Trophoblast cell (in vitro differentiated cells and primary cell): Measurements from ENCODE around the gene PLEKHJ1.
A peak's percentile ranks its signal among the peaks of the same experiment; 100 is the strongest.

Experiments
- DNase-seq, 2 donors: peaks; one replicate each; pipeline ENCODE4 v3.0.0-alpha.2; 2016
- H2AFZ ChIP-seq: 2 replicates; pipeline ENCODE4 v1.6.1; 2013; ENCODE audit warnings: low read length, moderate library complexity, mild to moderate bottlenecking; ENCODE audit not compliant: insufficient read depth, poor library complexity
- H2AK5ac ChIP-seq: 2 replicates; pipeline ENCODE4 v1.6.1; 2013; ENCODE audit warnings: mild to moderate bottlenecking, low read length
- H2BK120ac ChIP-seq: 2 replicates; pipeline ENCODE4 v1.6.1; 2013; ENCODE audit warnings: low read length, mild to moderate bottlenecking, moderate library complexity; ENCODE audit not compliant: insufficient read depth, poor library complexity
- H2BK12ac ChIP-seq: 2 replicates; pipeline ENCODE4 v1.6.1; 2013; ENCODE audit warnings: mild to moderate bottlenecking, low read length, moderate library complexity
- H2BK5ac ChIP-seq: 2 replicates; pipeline ENCODE4 v1.6.1; 2013; ENCODE audit warnings: low read length, low read depth, moderate library complexity, mild to moderate bottlenecking; ENCODE audit not compliant: poor library complexity
- H3K14ac ChIP-seq: 2 replicates; pipeline ENCODE4 v1.6.1; 2013; ENCODE audit warnings: mild to moderate bottlenecking, low read length
- H3K18ac ChIP-seq: 2 replicates; pipeline ENCODE4 v1.6.1; 2013; ENCODE audit warnings: mild to moderate bottlenecking, low read length
- H3K23ac ChIP-seq: 2 replicates; pipeline ENCODE4 v1.6.1; 2013; ENCODE audit warnings: low read length
- H3K27ac ChIP-seq: 2 replicates; pipeline ENCODE4 v1.5.1; 2013; ENCODE audit warnings: low read depth, mild to moderate bottlenecking, inconsistent platforms, low read length, moderate library complexity
- H3K27me3 ChIP-seq: 2 replicates; pipeline ENCODE4 v1.6.1; 2013; ENCODE audit warnings: inconsistent platforms, mild to moderate bottlenecking, low read length, moderate library complexity; ENCODE audit not compliant: insufficient read depth
- H3K36me3 ChIP-seq, 2 experiments: 1 replicate in 1 of 2; 2 replicates in 1 of 2; pipeline ENCODE4 v1.6.1; 2013; ENCODE audit warnings: low read length in 2 of 2, mild to moderate bottlenecking in 2 of 2, moderate library complexity in 1 of 2; ENCODE audit not compliant: insufficient read depth in 2 of 2, control insufficient read depth in 1 of 2
- H3K4ac ChIP-seq: 2 replicates; pipeline ENCODE4 v1.6.1; 2013; ENCODE audit warnings: low read depth, mild to moderate bottlenecking, low read length, moderate library complexity
- H3K4me1 ChIP-seq, 2 experiments: 1 replicate in 1 of 2; 2 replicates in 1 of 2; pipeline ENCODE4 v1.6.1; 2013; ENCODE audit warnings: low read length in 2 of 2, mild to moderate bottlenecking in 2 of 2, moderate library complexity in 1 of 2; ENCODE audit not compliant: insufficient read depth in 2 of 2, control insufficient read depth in 1 of 2
- H3K4me2 ChIP-seq: 2 replicates; pipeline ENCODE4 v1.6.1; 2013; ENCODE audit warnings: inconsistent platforms, mild to moderate bottlenecking, low read length, moderate library complexity
- H3K4me3 ChIP-seq: 2 replicates; pipeline ENCODE4 v1.5.1; 2013; ENCODE audit warnings: mild to moderate bottlenecking, low read depth, low read length, inconsistent platforms
- H3K79me1 ChIP-seq: one replicate; pipeline ENCODE4 v1.6.1; 2013; ENCODE audit warnings: low read length
- H3K79me2 ChIP-seq: 2 replicates; pipeline ENCODE4 v1.6.1; 2013; ENCODE audit warnings: low read length, mild to moderate bottlenecking; ENCODE audit not compliant: control insufficient read depth, insufficient read depth, poor library complexity
- H3K9ac ChIP-seq: 2 replicates; pipeline ENCODE4 v1.6.1; 2013; ENCODE audit warnings: mild to moderate bottlenecking, low read length
- H3K9me3 ChIP-seq: 2 replicates; pipeline ENCODE4 v1.6.1; 2013; ENCODE audit warnings: low read depth, mild to moderate bottlenecking, control low read depth, inconsistent platforms, low read length; ENCODE audit not compliant: insufficient read depth
- H4K12ac ChIP-seq: 2 replicates; pipeline ENCODE4 v1.6.1; 2013; ENCODE audit warnings: low read depth, mild to moderate bottlenecking, low read length, moderate library complexity
- H4K8ac ChIP-seq: 2 replicates; pipeline ENCODE4 v1.6.1; 2013; ENCODE audit warnings: low read depth, mild to moderate bottlenecking, low read length, moderate library complexity
- H4K91ac ChIP-seq: one replicate; pipeline ENCODE4 v1.6.1; 2013; ENCODE audit warnings: low read depth, mild to moderate bottlenecking, low read length, moderate library complexity
- WGBS: extraction: QIAGEN DNeasy Blood & Tissue Kit; methylation state at CpG from one replicate; pipeline ENCODE4 v1.1.7; 2013; ENCODE audit warnings: missing lambda C conversion rate; ENCODE audit not compliant: insufficient read length, insufficient coverage; ENCODE audit errors: extremely low coverage; 5-methylcytosine and 5-hydroxymethylcytosine counted together

Gene PLEKHJ1

GRCh38 chr19:2239771-2240770, 3.9 kb upstream of the PLEKHJ1 start:
- Histone ChIP-seq H2BK12ac (no peak overlapping the region), H3K79me2 (peaks cover 53% of the 10 kb centered on the region), H2AK5ac (no peak overlapping the region), H3K4ac (peak overlapping the region; percentile 95), H3K14ac (no peak overlapping the region), H3K79me1 (peaks cover 16% of the 10 kb centered on the region), H3K9me3 (peaks cover 4% of the 10 kb centered on the region), H3K27ac (no peak overlapping the region), H2AFZ (no peak overlapping the region), H3K9ac (no peak overlapping the region), H3K4me1 (peaks cover 8 to 12% of the 10 kb centered on the region in 2 experiments), H2BK5ac (no peak overlapping the region), H3K18ac (no peak overlapping the region), H3K23ac (no peak overlapping the region), H4K91ac (no peak overlapping the region), H3K27me3 (no peaks in the 10 kb centered on the region), H2BK120ac (no peak overlapping the region), H4K8ac (no peak overlapping the region), H3K36me3 (peaks cover 37 to 44% of the 10 kb centered on the region in 2 experiments), H4K12ac (no peak overlapping the region), H3K4me2 (peak overlapping the region; percentile 22), H3K4me3 (no peak overlapping the region)
- no CpG with 5 or more reads among the region's 34 CpGs for WGBS
- DNase-seq, result no peak

GRCh38 chr19:2239173-2239572, 3.0 kb upstream of the PLEKHJ1 start:
- H4K91ac ChIP-seq, result no peak overlapping the region
- H2AK5ac ChIP-seq, result no peak overlapping the region
- no peak overlapping the region for H3K23ac ChIP-seq
- H3K4me2 ChIP-seq, result no peak overlapping the region
- no CpG with 5 or more reads among the region's 10 CpGs for WGBS
- H3K4ac ChIP-seq, result peak overlapping the region; percentile 89
- peaks cover 4% of the 10 kb centered on the region for H3K9me3 ChIP-seq
- H3K14ac ChIP-seq, result no peak overlapping the region
- no peak overlapping the region for H4K8ac ChIP-seq
- H3K4me3 ChIP-seq, result no peak overlapping the region
- DNase-seq, result no peak
- no peaks in the 10 kb centered on the region for H3K27me3 ChIP-seq
- H3K79me2 ChIP-seq, result peaks cover 59% of the 10 kb centered on the region
- H3K9ac ChIP-seq, result no peak overlapping the region
- H3K36me3 ChIP-seq, result peaks cover 29 to 39% of the 10 kb centered on the region in 2 experiments
- no peak overlapping the region for H2BK12ac ChIP-seq
- H2BK120ac ChIP-seq, result no peak overlapping the region
- H3K18ac ChIP-seq, result no peak overlapping the region
- H3K27ac ChIP-seq, result no peak overlapping the region
- H2AFZ ChIP-seq, result no peak overlapping the region
- peaks cover 12 to 15% of the 10 kb centered on the region in 2 experiments for H3K4me1 ChIP-seq
- no peak overlapping the region for H4K12ac ChIP-seq
- H2BK5ac ChIP-seq, result no peak overlapping the region
- peaks cover 16% of the 10 kb centered on the region for H3K79me1 ChIP-seq

GRCh38 chr19:2237869-2238153, 1.7 kb upstream of the PLEKHJ1 start:
- H3K9me3 ChIP-seq, result peaks cover 4% of the 10 kb centered on the region
- H3K79me1 ChIP-seq, result peaks cover 16% of the 10 kb centered on the region
- no peak overlapping the region for H2BK120ac ChIP-seq
- no peak overlapping the region for H4K8ac ChIP-seq
- H2AK5ac ChIP-seq, result no peak overlapping the region
- H3K23ac ChIP-seq, result no peak overlapping the region
- no CpG with 5 or more reads among the region's 6 CpGs for WGBS
- H2BK12ac ChIP-seq, result no peak overlapping the region
- no peak overlapping the region for H3K9ac ChIP-seq
- H2AFZ ChIP-seq, result no peak overlapping the region
- H3K27me3 ChIP-seq, result no peaks in the 10 kb centered on the region
- no peak overlapping the region for H2BK5ac ChIP-seq
- H4K91ac ChIP-seq, result no peak overlapping the region
- DNase-seq, result no peak
- H3K79me2 ChIP-seq, result peaks cover 60% of the 10 kb centered on the region
- H3K4me1 ChIP-seq, result peaks cover 12 to 15% of the 10 kb centered on the region in 2 experiments
- peak overlapping the region; percentile 61 for H3K4me2 ChIP-seq
- no peak overlapping the region for H3K18ac ChIP-seq
- no peak overlapping the region for H3K14ac ChIP-seq
- no peak overlapping the region for H4K12ac ChIP-seq
- no peak overlapping the region for H3K27ac ChIP-seq
- peak overlapping the region; percentile 99 for H3K4ac ChIP-seq
- no peak overlapping the region for H3K4me3 ChIP-seq
- H3K36me3 ChIP-seq, result peaks cover 29 to 40% of the 10 kb centered on the region in 2 experiments

GRCh38 chr19:2237051-2237868, 1.1 kb upstream of the PLEKHJ1 start:
- peaks cover 60% of the 10 kb centered on the region for H3K79me2 ChIP-seq
- peak overlapping the region; percentile 61 for H3K4me2 ChIP-seq
- peak overlapping the region; percentile 94 for H2BK5ac ChIP-seq
- peaks cover 4% of the 10 kb centered on the region for H3K9me3 ChIP-seq
- H4K8ac ChIP-seq, result peak overlapping the region; percentile 99
- H3K4me3 ChIP-seq, result peak overlapping the region; percentile 94
- no peak overlapping the region for H3K23ac ChIP-seq
- no peaks in the 10 kb centered on the region for H3K27me3 ChIP-seq
- H2BK120ac ChIP-seq, result peak overlapping the region; percentile 97
- H3K9ac ChIP-seq, result peak overlapping the region; percentile 96
- H3K18ac ChIP-seq, result peak overlapping the region; percentile 99
- peaks cover 16% of the 10 kb centered on the region for H3K79me1 ChIP-seq
- peak overlapping the region; percentile 84 for H2AFZ ChIP-seq
- peaks cover 29 to 43% of the 10 kb centered on the region in 2 experiments for H3K36me3 ChIP-seq
- H3K4ac ChIP-seq, result peak overlapping the region; percentile 99
- H3K27ac ChIP-seq, result peak overlapping the region; percentile 97
- H2BK12ac ChIP-seq, result no peak overlapping the region
- peak overlapping the region; percentile 97 for H2AK5ac ChIP-seq
- H3K4me1 ChIP-seq, result peaks cover 12 to 15% of the 10 kb centered on the region in 2 experiments
- peak overlapping the region; percentile 82 for H4K12ac ChIP-seq
- DNase-seq, result no peak
- no CpG with 5 or more reads among the region's 43 CpGs for WGBS
- H4K91ac ChIP-seq, result peak overlapping the region; percentile 88
- peak overlapping the region; percentile 99 for H3K14ac ChIP-seq
